GM12891 (cell line): ENCODE results near the gene WDR31.

ENCODE experiments used
- POLR2A ChIP-seq: IDR thresholded peaks from 2 replicates; pipeline ENCODE4 v1.6.1; 2011; ENCODE audit warnings: low read depth, low read length, control low read depth
- POLR2AphosphoS5 ChIP-seq: IDR thresholded peaks from 2 replicates; pipeline ENCODE4 v1.6.1; 2011; ENCODE audit warnings: low read depth, low read length, control low read depth
- TAF1 ChIP-seq: IDR thresholded peaks from 2 replicates; pipeline ENCODE4 v1.6.1; 2011; ENCODE audit warnings: low read depth, low read length, control low read depth

DNA sequence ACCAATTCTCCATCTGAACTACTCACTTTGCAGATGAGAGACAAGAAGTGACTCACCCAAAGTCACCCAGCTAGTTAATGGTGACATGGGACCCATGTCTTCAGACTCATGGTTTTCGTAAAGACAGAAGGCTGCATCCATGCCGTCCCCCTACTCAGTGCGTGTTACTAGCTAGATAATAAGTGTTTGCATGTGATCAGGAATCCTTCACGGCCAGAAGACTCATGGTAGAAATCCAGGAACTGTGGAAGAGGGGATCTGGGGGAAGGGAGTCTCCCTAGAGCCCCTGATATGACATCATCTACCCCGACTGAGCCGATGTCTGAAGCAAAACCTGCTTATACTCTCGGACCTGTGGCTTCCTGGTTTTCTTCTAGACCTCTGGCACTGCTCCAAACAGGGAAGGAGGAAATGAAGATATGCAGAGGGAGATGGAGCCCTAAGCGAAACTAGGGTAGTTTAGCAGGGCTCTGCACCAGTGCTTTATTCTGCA is 40.2 kb downstream of the WDR31 start:
- no peak for TF ChIP-seq POLR2AphosphoS5
- TF ChIP-seq TAF1 = no peak
- no peak for TF ChIP-seq POLR2A
